ENCODE data around the gene DEDD2. TPM values are rescaled to one million over a fixed set of nuclear protein-coding genes. Genes with fewer than 3 reads are reported as not detected.

DEDD2 gene
- total and polyA plus RNA-seq, 2 donors (not counting 3 experiments of a cell fraction or from before 2014, with no cell fraction given), result 19.5 to 34.8 TPM

- no TSS peak for BruUV-seq (replicated peaks)
- H3K9me1 ChIP-seq (replicated peaks; ENCODE audit: control insufficient read depth, extremely low read depth, insufficient read depth, low read length), result no peaks in the 10 kb centered on the region
- H3K79me2 ChIP-seq (ENCODE audit: control insufficient read depth, insufficient read depth, low read length), result peaks cover 10% of the 10 kb centered on the region
- TF ChIP-seq JUN (IDR thresholded peaks at IDR 0.05; ENCODE audit: borderline replicate concordance, insufficient read depth, insufficient read length, low read depth), result no peak
- TF ChIP-seq GATA2 (IDR thresholded peaks at IDR 0.05; ENCODE audit: insufficient read depth, insufficient read length, low read depth, low read length), result no peak
- TF ChIP-seq EZH2 (IDR thresholded peaks at IDR 0.05; ENCODE audit: borderline replicate concordance, low read depth, low read length, severe bottlenecking), result no peak
- peak; percentile 16 for TF ChIP-seq POLR2AphosphoS5 (IDR thresholded peaks at IDR 0.05; ENCODE audit: insufficient read depth, low read depth, low read length)
- no peak for TF ChIP-seq MYC (IDR thresholded peaks at IDR 0.05; ENCODE audit: low read depth, low read length)
- ChIA-PET POLR2A (interaction anchor here (0.5 kb wide), 2 partner anchors 45 to 159 kb away, joined by 3 to 4 read pairs; no protein-coding TSS in a partner anchor), CTCF (interaction anchor here (1.3 kb wide), 1 partner anchor 10 kb away, joined by 3 read pairs; the partner anchor contains the start of gene GSK3A)
- dilution Hi-C loops (cut with MboI; ENCODE audit: extremely low pct_ligation_motif_present, low sequenced_read_pairs), result no loop called here
- H3K4me1 ChIP-seq (ENCODE audit: control insufficient read depth, extremely low read depth, insufficient read depth, low read length), result no peaks in the 10 kb centered on the region
- H4K20me1 ChIP-seq (replicated peaks; ENCODE audit: control insufficient read depth, extremely low read depth, insufficient read depth, low read length), result no peaks in the 10 kb centered on the region
- H3K36me3 ChIP-seq (ENCODE audit: control insufficient read depth in 2 of 2, extremely low read depth in 1 of 2, insufficient read depth in 2 of 2, low read length in 2 of 2), result peaks cover 17 to 57% of the 10 kb centered on the region in 2 experiments
- no peaks in the 10 kb centered on the region for H3K27me3 ChIP-seq (ENCODE audit: control insufficient read depth in 2 of 2, insufficient read depth in 2 of 2, low read length in 2 of 2)
- no peak overlapping the region for H3K9ac ChIP-seq (replicated peaks; ENCODE audit: extremely low read depth, insufficient read depth, low read length)
- FAIRE-seq, result no peak
- no peak overlapping the region for H3K4me2 ChIP-seq (ENCODE audit: insufficient read depth, low read length)
- H3K9me3 ChIP-seq (replicated peaks; ENCODE audit: control insufficient read depth, insufficient read depth, low read length), result no peaks in the 10 kb centered on the region
- no peak overlapping the region for H2AFZ ChIP-seq (ENCODE audit: low read depth, low read length)
- no peak overlapping the region for H3K4me3 ChIP-seq (replicated peaks in 1 of 3; ENCODE audit: insufficient read depth in 1 of 3, low read depth in 1 of 3, low read length in 3 of 3)
- no peak overlapping the region for H3K27ac ChIP-seq (ENCODE audit: insufficient read depth, low read depth, low read length)
- DNase-seq (ENCODE audit: low read depth, low spot score), result no peak
- intact Hi-C loops (cut with micrococcal nuclease), result no loop called here
These were observed 15.0 kb upstream of the DEDD2 start for GRCh38 chr19:42232435-42232834.

- intact Hi-C loops (cut with micrococcal nuclease), result no loop called here
- CTCF ChIA-PET, result interaction anchor here (0.6 to 1.4 kb wide), 2 partner anchors 14 to 233 kb away, joined by 3 read pairs; no protein-coding TSS in a partner anchor
These were observed 13.1 kb upstream of the DEDD2 start for GRCh38 chr19:42230571-42230970.

More at GRCh38 chr19:42230571-42230970, 13.1 kb upstream of the DEDD2 start:
- POLR2A ChIA-PET, result no interaction called here
- Histone ChIP-seq H3K4me1 (ENCODE audit: control insufficient read depth, extremely low read depth, insufficient read depth, low read length) (no peaks in the 10 kb centered on the region), H4K20me1 (replicated peaks; ENCODE audit: control insufficient read depth, extremely low read depth, insufficient read depth, low read length) (no peaks in the 10 kb centered on the region), H3K27ac (ENCODE audit: insufficient read depth, low read depth, low read length) (no peak overlapping the region), H3K4me2 (ENCODE audit: insufficient read depth, low read length) (no peak overlapping the region), H3K27me3 (ENCODE audit: control insufficient read depth in 2 of 2, insufficient read depth in 2 of 2, low read length in 2 of 2) (no peaks in the 10 kb centered on the region), H3K36me3 (ENCODE audit: control insufficient read depth in 2 of 2, extremely low read depth in 1 of 2, insufficient read depth in 2 of 2, low read length in 2 of 2) (peaks cover 17 to 58% of the 10 kb centered on the region in 2 experiments), H3K9me1 (replicated peaks; ENCODE audit: control insufficient read depth, extremely low read depth, insufficient read depth, low read length) (no peaks in the 10 kb centered on the region), H3K9ac (replicated peaks; ENCODE audit: extremely low read depth, insufficient read depth, low read length) (no peak overlapping the region), H3K79me2 (ENCODE audit: control insufficient read depth, insufficient read depth, low read length) (peaks cover 19% of the 10 kb centered on the region), H3K9me3 (replicated peaks; ENCODE audit: control insufficient read depth, insufficient read depth, low read length) (no peaks in the 10 kb centered on the region), H2AFZ (ENCODE audit: low read depth, low read length) (no peak overlapping the region), H3K4me3 (replicated peaks in 1 of 3; ENCODE audit: insufficient read depth in 1 of 3, low read depth in 1 of 3, low read length in 3 of 3) (no peak overlapping the region)
- no peak for TF ChIP-seq FOS (IDR thresholded peaks at IDR 0.05; ENCODE audit: borderline replicate concordance, insufficient read depth, low read length)
- no peak for TF ChIP-seq MAX (IDR thresholded peaks at IDR 0.05; ENCODE audit: insufficient read depth, insufficient read length)
- BruUV-seq (replicated peaks), result no TSS peak
- FAIRE-seq (no peak), DNase-seq (ENCODE audit: low read depth, low spot score) (no peak)
- dilution Hi-C loops (cut with MboI; ENCODE audit: extremely low pct_ligation_motif_present, low sequenced_read_pairs), result no loop called here

All from endothelial cell of umbilical vein (primary cell).